ENCODE measurements around the gene NAPSA. TPM values are rescaled to one million over a fixed set of nuclear protein-coding genes. Genes with fewer than 3 reads are reported as not detected.
"Not testable (repeated sequence)": the region's sequence is repeated elsewhere in the genome, so short reads cannot be mapped to it uniquely, and the experiment has no call there.

The NAPSA gene
- total and polyA plus RNA-seq, 2 donors (not counting 3 experiments of a cell fraction or from before 2014, with no cell fraction given), result 0.19 TPM; not detected in 1

GRCh38 chr19:50392759-50393158 is 27.3 kb upstream of the NAPSA start:
- no peak for TF ChIP-seq POLR2A (IDR thresholded peaks at IDR 0.05; ENCODE audit: low read depth, low read length)
- no peak for TF ChIP-seq JUN (IDR thresholded peaks at IDR 0.05; ENCODE audit: borderline replicate concordance, insufficient read depth, insufficient read length, low read depth)
- TF ChIP-seq FOS (IDR thresholded peaks at IDR 0.05; ENCODE audit: borderline replicate concordance, insufficient read depth, low read length), result no peak
- ChIA-PET POLR2A (no interaction called here), CTCF (no interaction called here)
- H3K9me3 ChIP-seq (replicated peaks; ENCODE audit: control insufficient read depth, insufficient read depth, low read length), result no peaks in the 10 kb centered on the region
- H2AFZ ChIP-seq (ENCODE audit: low read depth, low read length), result no peak overlapping the region
- FAIRE-seq, result no peak
- no peaks in the 10 kb centered on the region for H3K36me3 ChIP-seq (ENCODE audit: control insufficient read depth in 2 of 2, extremely low read depth in 1 of 2, insufficient read depth in 2 of 2, low read length in 2 of 2)
- no peak for DNase-seq (ENCODE audit: low read depth, low spot score)
- H3K27ac ChIP-seq (ENCODE audit: insufficient read depth, low read depth, low read length), result no peak overlapping the region
- H3K9ac ChIP-seq (replicated peaks; ENCODE audit: extremely low read depth, insufficient read depth, low read length), result no peak overlapping the region
- H3K4me1 ChIP-seq (ENCODE audit: control insufficient read depth, extremely low read depth, insufficient read depth, low read length), result no peaks in the 10 kb centered on the region
- H3K4me3 ChIP-seq (replicated peaks in 1 of 3; ENCODE audit: insufficient read depth in 1 of 3, low read depth in 1 of 3, low read length in 3 of 3), result no peak overlapping the region
- BruUV-seq (replicated peaks), result no TSS peak
- H3K79me2 ChIP-seq (ENCODE audit: control insufficient read depth, insufficient read depth, low read length), result peaks cover 18% of the 10 kb centered on the region
- H3K9me1 ChIP-seq (replicated peaks; ENCODE audit: control insufficient read depth, extremely low read depth, insufficient read depth, low read length), result no peaks in the 10 kb centered on the region
- H4K20me1 ChIP-seq (replicated peaks; ENCODE audit: control insufficient read depth, extremely low read depth, insufficient read depth, low read length), result no peaks in the 10 kb centered on the region
- H3K27me3 ChIP-seq (ENCODE audit: control insufficient read depth in 2 of 2, insufficient read depth in 2 of 2, low read length in 2 of 2), result no peaks in the 10 kb centered on the region
- dilution Hi-C loops (cut with MboI; ENCODE audit: extremely low pct_ligation_motif_present, low sequenced_read_pairs), result no loop called here
- intact Hi-C loops (cut with micrococcal nuclease), result no loop called here
- H3K4me2 ChIP-seq (ENCODE audit: insufficient read depth, low read length), result no peak overlapping the region

DNA sequence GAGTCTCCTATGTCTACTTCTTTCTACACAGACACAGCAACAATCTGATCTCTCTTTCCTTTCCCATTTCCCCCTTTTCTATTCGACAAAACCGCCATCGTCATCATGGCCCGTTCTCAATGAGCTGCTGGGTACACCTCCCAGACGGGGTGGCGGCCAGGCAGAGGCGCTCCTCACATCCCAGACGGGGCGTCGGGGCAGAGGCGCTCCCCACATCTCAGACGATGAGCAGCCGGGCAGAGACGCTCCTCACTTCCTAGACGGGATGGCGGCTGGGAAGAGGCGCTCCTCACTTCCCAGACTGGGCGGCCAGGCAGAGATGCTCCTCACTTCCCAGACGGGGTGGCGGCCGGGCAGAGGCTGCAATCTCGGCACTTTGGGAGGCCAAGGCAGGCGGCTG is 25.5 kb upstream of the NAPSA start:
- intact Hi-C loops (cut with micrococcal nuclease); FAIRE-seq; H3K27ac ChIP-seq (ENCODE audit: insufficient read depth, low read depth, low read length); H3K9me1 ChIP-seq (replicated peaks; ENCODE audit: control insufficient read depth, extremely low read depth, insufficient read depth, low read length); DNase-seq (ENCODE audit: low read depth, low spot score); H3K4me2 ChIP-seq (ENCODE audit: insufficient read depth, low read length); H3K9me3 ChIP-seq (replicated peaks; ENCODE audit: control insufficient read depth, insufficient read depth, low read length); CTCF ChIA-PET; dilution Hi-C loops (cut with MboI; ENCODE audit: extremely low pct_ligation_motif_present, low sequenced_read_pairs); H2AFZ ChIP-seq (ENCODE audit: low read depth, low read length); BruUV-seq (replicated peaks); H3K4me1 ChIP-seq (ENCODE audit: control insufficient read depth, extremely low read depth, insufficient read depth, low read length); H4K20me1 ChIP-seq (replicated peaks; ENCODE audit: control insufficient read depth, extremely low read depth, insufficient read depth, low read length); H3K4me3 ChIP-seq (replicated peaks in 1 of 3; ENCODE audit: insufficient read depth in 1 of 3, low read depth in 1 of 3, low read length in 3 of 3); POLR2A ChIA-PET; H3K27me3 ChIP-seq (ENCODE audit: control insufficient read depth in 2 of 2, insufficient read depth in 2 of 2, low read length in 2 of 2); H3K9ac ChIP-seq (replicated peaks; ENCODE audit: extremely low read depth, insufficient read depth, low read length); H3K36me3 ChIP-seq (ENCODE audit: control insufficient read depth in 2 of 2, extremely low read depth in 1 of 2, insufficient read depth in 2 of 2, low read length in 2 of 2): not testable (repeated sequence)
- peaks cover 27% of the 10 kb centered on the region for H3K79me2 ChIP-seq (ENCODE audit: control insufficient read depth, insufficient read depth, low read length)

- FAIRE-seq; dilution Hi-C loops (cut with MboI; ENCODE audit: extremely low pct_ligation_motif_present, low sequenced_read_pairs): not testable (repeated sequence)
- peaks cover 31% of the 10 kb centered on the region for H3K79me2 ChIP-seq (ENCODE audit: control insufficient read depth, insufficient read depth, low read length)
Observed at GRCh38 chr19:50390295-50390694, 24.9 kb upstream of the NAPSA start.

More at GRCh38 chr19:50390295-50390694, 24.9 kb upstream of the NAPSA start:
- H3K36me3 ChIP-seq (ENCODE audit: control insufficient read depth in 2 of 2, extremely low read depth in 1 of 2, insufficient read depth in 2 of 2, low read length in 2 of 2); H3K9me1 ChIP-seq (replicated peaks; ENCODE audit: control insufficient read depth, extremely low read depth, insufficient read depth, low read length); H3K9me3 ChIP-seq (replicated peaks; ENCODE audit: control insufficient read depth, insufficient read depth, low read length); H3K4me2 ChIP-seq (ENCODE audit: insufficient read depth, low read length); H3K9ac ChIP-seq (replicated peaks; ENCODE audit: extremely low read depth, insufficient read depth, low read length); H2AFZ ChIP-seq (ENCODE audit: low read depth, low read length); DNase-seq (ENCODE audit: low read depth, low spot score); intact Hi-C loops (cut with micrococcal nuclease); H4K20me1 ChIP-seq (replicated peaks; ENCODE audit: control insufficient read depth, extremely low read depth, insufficient read depth, low read length); H3K27me3 ChIP-seq (ENCODE audit: control insufficient read depth in 2 of 2, insufficient read depth in 2 of 2, low read length in 2 of 2); H3K4me3 ChIP-seq (replicated peaks in 1 of 3; ENCODE audit: insufficient read depth in 1 of 3, low read depth in 1 of 3, low read length in 3 of 3); BruUV-seq (replicated peaks); H3K4me1 ChIP-seq (ENCODE audit: control insufficient read depth, extremely low read depth, insufficient read depth, low read length); H3K27ac ChIP-seq (ENCODE audit: insufficient read depth, low read depth, low read length): not testable (repeated sequence)
- ChIA-PET CTCF (interaction anchor here (1.1 to 1.6 kb wide), 2 partner anchors 14 to 22 kb away, joined by 3 read pairs; no protein-coding TSS in a partner anchor), POLR2A (interaction anchor here (0.7 kb wide), 1 partner anchor 121 kb away, joined by 3 read pairs; the partner anchor contains the start of gene JOSD2)

Measured in endothelial cell of umbilical vein (primary cell).